Left lung (tissue), 10 donors: ENCODE measurements around the gene ZER1. TPM values are rescaled to one million over a fixed set of nuclear protein-coding genes. Genes with fewer than 3 reads are reported as not detected.
"Not testable (repeated sequence)": the region's sequence is repeated elsewhere in the genome, so short reads cannot be mapped to it uniquely, and the experiment has no call there.

Experiments used
- ATAC-seq: fragments of 200-7000 bp; cut with Tn5 transposase; one replicate; pipeline ENCODE4 v1.9.1; 2020; ENCODE audit warnings: moderate library complexity
- DNase-seq, 4 donors: peaks; one replicate each; pipeline ENCODE4 v3.0.0-alpha.2; 2013 to 2020
- H3K27ac ChIP-seq, 2 donors: fragments of 200-600 bp; sonication (generic) in 1 of 2; one replicate each; pipeline versions ENCODE4 v1.5.0 to v1.8.0; 2020 to 2021
- H3K27me3 ChIP-seq, 2 donors: fragments of 200-600 bp; sonication (generic) in 1 of 2; one replicate each; pipeline versions ENCODE4 v1.5.0 to v1.8.0; 2020 to 2021
- H3K36me3 ChIP-seq, 2 donors: fragments of 200-600 bp; sonication (generic) in 1 of 2; one replicate each; pipeline versions ENCODE4 v1.5.0 to v1.8.0; 2020 to 2021
- H3K4me1 ChIP-seq, 2 donors: fragments of 200-600 bp; one replicate each; pipeline ENCODE4 v1.8.0; 2021
- H3K4me3 ChIP-seq, 2 donors: fragments of 200-600 bp; sonication (generic) in 1 of 2; one replicate each; pipeline versions ENCODE4 v1.5.0 to v1.8.0; 2020 to 2021; ENCODE audit warnings: mild to moderate bottlenecking in 1 of 2
- H3K9me3 ChIP-seq, 2 donors: fragments of 200-600 bp; sonication (generic) in 1 of 2; one replicate each; pipeline versions ENCODE4 v1.5.0 to v1.8.0; 2020 to 2021
- intact Hi-C, 2 donors: fragments of 100-400 bp; cut with DNase I; formaldehyde crosslinking; loops; one replicate each; pipeline versions ENCODE4 v1.11.2 to v1.14.2; 2022
- polyA plus RNA-seq, 6 donors: library from polyadenylated mRNA; unstranded; fragments of 120-200 nt; gene quantifications; one replicate each; pipeline ENCODE4 v1.2.1, GENCODE V29; 2013; ENCODE audit not compliant: insufficient read length in 6 of 6
- total RNA-seq, 2 donors: library from RNA; stranded (reverse); fragmentation: NEBNext Ultra II Directional; extraction: Animal tissue kit (Norgen Biotek cat#: 25700); gene quantifications; one replicate each; pipeline ENCODE4 v1.2.1, GENCODE V29; 2021
- TF ChIP-seq, protein P1 (sequence below), 2 donors: fragments of 200-600 bp; sonication (generic) in 1 of 2; IDR thresholded peaks; one replicate each; pipeline versions ENCODE4 v1.5.0 to v1.8.0; 2021; ENCODE audit warnings: antibody characterized with exemption in 2 of 2
- donor health status: DM: no; HTN: yes; CAD: no.
- donor health status: DM: no; HTN: no; CAD: no.

ZER1 gene
- total and polyA plus RNA-seq, 8 donors: 26.7 to 37.3 (median 30.2) TPM

DNA sequence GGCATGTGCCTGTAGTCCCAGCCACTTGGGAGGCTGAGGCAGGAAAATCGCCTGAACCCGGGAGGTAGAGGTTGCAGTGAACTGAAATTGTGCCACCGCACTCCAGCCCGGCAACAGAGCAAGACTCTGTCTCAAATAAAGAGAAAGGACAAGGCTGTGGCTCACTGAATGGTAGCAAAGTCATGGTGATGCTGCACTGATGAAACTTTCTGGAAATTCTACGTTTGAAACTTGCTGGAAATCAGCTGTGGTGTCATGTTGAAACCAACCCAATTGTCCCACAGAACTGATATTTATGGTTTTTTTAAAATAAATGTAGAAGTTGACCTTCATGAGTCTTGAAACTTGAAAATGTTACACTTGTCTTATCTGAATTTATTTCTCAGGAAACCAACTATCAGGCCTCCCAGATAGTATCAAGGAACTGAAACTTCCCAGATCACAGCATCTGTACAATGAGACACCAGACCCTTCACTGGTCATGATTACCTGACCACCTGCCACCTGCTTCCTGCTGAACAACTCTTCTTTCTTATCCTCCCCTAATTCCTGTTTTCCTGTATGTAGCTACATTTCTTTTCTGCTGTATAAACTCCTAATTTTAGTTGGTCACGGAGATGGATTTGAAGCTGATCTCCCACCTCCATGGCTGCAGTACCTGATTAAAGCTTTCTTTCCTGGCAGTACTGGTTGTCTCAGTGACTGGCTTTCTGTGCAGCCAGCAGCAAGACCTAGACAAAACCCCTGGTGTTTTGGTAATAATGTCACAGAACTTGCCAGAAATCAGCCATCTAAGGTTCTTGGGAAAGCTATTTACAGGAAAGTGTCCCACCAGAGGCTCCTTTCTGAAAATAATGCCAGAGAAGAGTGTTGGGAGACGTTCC lies 9.7 kb upstream of the ZER1 start:
- TF ChIP-seq, protein P1, sequence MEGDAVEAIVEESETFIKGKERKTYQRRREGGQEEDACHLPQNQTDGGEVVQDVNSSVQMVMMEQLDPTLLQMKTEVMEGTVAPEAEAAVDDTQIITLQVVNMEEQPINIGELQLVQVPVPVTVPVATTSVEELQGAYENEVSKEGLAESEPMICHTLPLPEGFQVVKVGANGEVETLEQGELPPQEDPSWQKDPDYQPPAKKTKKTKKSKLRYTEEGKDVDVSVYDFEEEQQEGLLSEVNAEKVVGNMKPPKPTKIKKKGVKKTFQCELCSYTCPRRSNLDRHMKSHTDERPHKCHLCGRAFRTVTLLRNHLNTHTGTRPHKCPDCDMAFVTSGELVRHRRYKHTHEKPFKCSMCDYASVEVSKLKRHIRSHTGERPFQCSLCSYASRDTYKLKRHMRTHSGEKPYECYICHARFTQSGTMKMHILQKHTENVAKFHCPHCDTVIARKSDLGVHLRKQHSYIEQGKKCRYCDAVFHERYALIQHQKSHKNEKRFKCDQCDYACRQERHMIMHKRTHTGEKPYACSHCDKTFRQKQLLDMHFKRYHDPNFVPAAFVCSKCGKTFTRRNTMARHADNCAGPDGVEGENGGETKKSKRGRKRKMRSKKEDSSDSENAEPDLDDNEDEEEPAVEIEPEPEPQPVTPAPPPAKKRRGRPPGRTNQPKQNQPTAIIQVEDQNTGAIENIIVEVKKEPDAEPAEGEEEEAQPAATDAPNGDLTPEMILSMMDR (IDR thresholded peaks at IDR 0.05): no peak
- no peaks in the 10 kb centered on the region for H3K36me3 ChIP-seq
- no peaks in the 10 kb centered on the region for H3K27me3 ChIP-seq
- intact Hi-C loops: no loop called here
- DNase-seq (peak in 1 of 4 donors; percentile 11), ATAC-seq (no peak)
- H3K4me3 ChIP-seq: no peak overlapping the region
- H3K4me1 ChIP-seq: peaks cover 0 to 12% of the 10 kb centered on the region in 2 donors
- H3K9me3 ChIP-seq: peaks cover 0 to 7% of the 10 kb centered on the region in 2 donors
- H3K27ac ChIP-seq: no peak overlapping the region

DNA sequence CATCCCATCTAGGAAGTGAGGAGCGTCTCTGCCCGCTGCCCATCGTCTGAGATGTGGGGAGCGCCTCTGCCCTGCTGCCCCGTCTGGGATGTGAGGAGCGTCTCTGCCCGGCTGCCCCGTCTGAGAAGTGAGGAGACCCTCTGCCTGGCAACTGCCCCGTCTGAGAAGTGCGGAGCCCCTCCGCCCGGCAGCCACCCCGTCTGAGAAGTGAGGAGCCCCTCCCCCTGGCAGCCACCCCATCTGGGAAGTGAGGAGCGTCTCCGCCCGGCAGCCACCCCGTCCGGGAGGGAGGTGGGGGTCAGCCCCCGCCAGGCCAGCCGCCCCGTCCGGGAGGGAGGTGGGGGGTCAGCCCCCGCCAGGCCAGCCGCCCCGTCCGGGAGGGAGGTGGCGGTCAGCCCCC lies 8.4 kb upstream of the ZER1 start:
- peak in 1 of 4 donors; percentile 43 for DNase-seq
- ATAC-seq, intact Hi-C loops, H3K4me1 ChIP-seq, H3K4me3 ChIP-seq, H3K27me3 ChIP-seq, H3K27ac ChIP-seq, H3K36me3 ChIP-seq: not testable (repeated sequence)
- peaks cover 0 to 17% of the 10 kb centered on the region in 2 donors for H3K9me3 ChIP-seq

DNA sequence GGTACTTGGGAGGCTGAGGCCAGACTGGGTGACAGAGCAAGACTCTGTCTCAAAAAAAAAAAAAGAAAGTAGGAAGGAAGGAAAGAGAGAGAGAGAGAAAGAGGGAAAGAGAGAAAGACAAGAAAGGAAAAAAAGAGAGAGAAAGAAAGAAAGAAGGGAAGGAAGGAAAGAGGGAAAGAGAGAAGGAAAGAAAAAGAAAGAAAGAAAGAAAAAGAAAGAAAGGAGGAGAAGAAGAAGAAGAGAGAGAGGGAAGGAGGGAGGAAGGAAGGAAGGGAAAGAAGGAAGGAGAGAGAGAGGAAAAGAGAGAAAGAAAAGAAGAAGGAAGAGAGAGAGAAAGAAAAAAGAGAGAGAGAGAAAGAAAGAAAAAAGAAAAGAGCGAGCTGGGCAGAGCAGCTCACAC lies 3.1 kb upstream of the ZER1 start:
- DNase-seq (no peak), ATAC-seq (no peak)
- Histone ChIP-seq H3K4me3 (no peak overlapping the region), H3K9me3 (peaks cover 0 to 11% of the 10 kb centered on the region in 2 donors), H3K36me3 (no peaks in the 10 kb centered on the region), H3K27ac (no peak overlapping the region), H3K27me3 (no peaks in the 10 kb centered on the region), H3K4me1 (peaks cover 9 to 22% of the 10 kb centered on the region in 2 donors)
- TF ChIP-seq, protein P1 (IDR thresholded peaks at IDR 0.05): no peak
- intact Hi-C loops: no loop called here

DNA sequence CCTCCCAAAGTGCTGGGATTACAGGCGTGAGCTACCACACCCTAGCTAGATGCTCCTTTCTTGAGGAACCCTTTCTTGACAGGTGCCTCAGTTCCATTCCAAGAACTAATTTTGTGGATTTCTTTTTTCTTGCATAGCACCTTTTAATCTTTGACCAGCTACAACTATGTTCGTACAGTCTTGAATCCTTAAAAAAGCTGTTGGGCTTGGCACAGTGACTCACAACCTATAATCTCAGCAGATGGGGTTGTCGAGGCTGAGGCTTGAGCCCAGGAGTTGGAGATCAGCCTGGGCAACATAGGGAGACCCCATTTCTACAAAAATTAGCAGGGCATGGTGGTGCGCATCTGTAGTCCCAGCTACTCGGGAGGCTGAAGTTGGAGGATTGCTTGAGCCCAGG lies 1.3 kb upstream of the ZER1 start:
- no peak for DNase-seq
- Histone ChIP-seq H3K36me3 (no peaks in the 10 kb centered on the region), H3K27ac (no peak overlapping the region), H3K4me3 (no peak overlapping the region), H3K27me3 (no peaks in the 10 kb centered on the region), H3K9me3 (peaks cover 0 to 11% of the 10 kb centered on the region in 2 donors), H3K4me1 (peaks cover 9 to 24% of the 10 kb centered on the region in 2 donors)
- no peak for ATAC-seq
- intact Hi-C loops: no loop called here
- TF ChIP-seq, protein P1 (IDR thresholded peaks at IDR 0.05): no peak

DNA sequence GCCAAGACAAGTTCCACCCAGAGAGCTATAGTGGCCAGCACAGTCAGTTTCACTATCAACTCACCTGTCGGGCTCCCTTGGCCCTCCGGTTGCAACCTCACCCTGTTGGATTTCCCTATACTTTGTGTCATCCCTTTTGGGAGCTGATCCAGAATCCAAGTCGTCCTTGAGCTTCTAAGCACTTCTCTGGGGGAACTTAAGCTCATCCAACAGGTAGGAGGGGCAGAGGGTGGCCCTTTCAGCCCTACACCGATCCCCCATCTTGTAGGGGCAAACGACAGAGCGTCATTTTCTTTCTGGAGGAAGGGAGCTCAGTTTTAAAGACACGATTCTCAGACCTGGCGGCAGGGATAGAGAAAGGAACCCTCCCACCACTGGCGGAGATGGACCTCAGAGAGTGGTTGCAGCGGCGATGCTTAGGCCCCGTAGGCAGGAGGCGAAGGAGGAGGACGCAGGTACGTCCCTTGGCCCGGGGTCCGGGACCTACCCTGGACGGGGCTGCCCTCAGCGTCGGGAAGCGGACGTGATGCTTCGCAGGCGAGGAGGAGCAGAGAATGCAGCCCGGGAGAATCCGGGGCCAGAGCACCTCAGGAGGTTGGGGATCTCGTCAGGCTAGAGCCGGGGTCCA lies 519 bp downstream of the ZER1 start:
- intact Hi-C loops: no loop called here
- peak overlapping the region; percentile 90 to 93 for H3K27ac ChIP-seq
- TF ChIP-seq, protein P1 (IDR thresholded peaks at IDR 0.05): no peak
- peaks cover 0 to 9% of the 10 kb centered on the region in 2 donors for H3K9me3 ChIP-seq
- peaks cover 9 to 24% of the 10 kb centered on the region in 2 donors for H3K4me1 ChIP-seq
- peaks cover 0 to 7% of the 10 kb centered on the region in 2 donors for H3K36me3 ChIP-seq
- no peaks in the 10 kb centered on the region for H3K27me3 ChIP-seq
- ATAC-seq (peak; percentile 31), DNase-seq (peak in 1 of 4 donors; percentile 14)
- H3K4me3 ChIP-seq: peak overlapping the region; percentile 74 to 79
